ENCODE measurements around the gene GHRH. TPM values are rescaled to one million over a fixed set of nuclear protein-coding genes. Genes with fewer than 3 reads are reported as not detected.

Gene GHRH
- total RNA-seq, 1 experiment from 2014 or later, result not detected

- TF ChIP-seq CTCF (conservative IDR thresholded peaks at IDR 0.05), result no peak
- Histone ChIP-seq H4K8ac (replicated peaks; ENCODE audit: insufficient read length, low read depth, low read length) (no peak overlapping the region), H2BK15ac (ENCODE audit: low read depth, low read length) (no peak overlapping the region), H2AFZ (ENCODE audit: low read length) (no peak overlapping the region), H3K27ac (ENCODE audit: insufficient read length, low read depth, low read length) (no peak overlapping the region), H3K14ac (ENCODE audit: insufficient read depth, low read length) (no peak overlapping the region), H2AK5ac (ENCODE audit: insufficient read length, low read length) (no peak overlapping the region), H3K23ac (ENCODE audit: insufficient read length, low read depth, low read length) (no peak overlapping the region), H2BK20ac (ENCODE audit: low read depth, low read length, poor library complexity, severe bottlenecking) (no peak overlapping the region), H2BK120ac (ENCODE audit: low read depth, low read length, poor library complexity, severe bottlenecking) (no peak overlapping the region), H3K79me1 (ENCODE audit: insufficient read depth, low read depth, low read length, poor library complexity, severe bottlenecking) (peaks cover 5% of the 10 kb centered on the region), H4K5ac (ENCODE audit: insufficient read length, low read depth, low read length) (no peak overlapping the region), H4K91ac (ENCODE audit: insufficient read length, low read depth, low read length) (no peak overlapping the region), H3K23me2 (ENCODE audit: insufficient read length, low read depth, low read length, poor library complexity, severe bottlenecking) (no peaks in the 10 kb centered on the region), H3K27me3 (ENCODE audit: insufficient read depth, low read length) (no peaks in the 10 kb centered on the region), H3K4me1 (ENCODE audit: insufficient read depth, low read length) (0 out of 2 replicates have a peak, but pooled peaks cover 2% of the 10 kb centered on the region), H3K4ac (ENCODE audit: low read depth, low read length) (no peak overlapping the region), H3K79me2 (ENCODE audit: insufficient read depth, low read length) (no peaks in the 10 kb centered on the region), H3K18ac (ENCODE audit: insufficient read length, low read depth, low read length) (no peak overlapping the region), H3K9me3 (ENCODE audit: control insufficient read depth, low read depth, low read length) (no peaks in the 10 kb centered on the region), H3K4me2 (ENCODE audit: insufficient read depth, insufficient read length, low read length) (no peak overlapping the region), H3K9ac (ENCODE audit: extremely low read depth, insufficient read length, low read length) (no peak overlapping the region), H4K20me1 (ENCODE audit: control insufficient read depth, insufficient read depth, insufficient read length) (no peaks in the 10 kb centered on the region), H2BK12ac (ENCODE audit: insufficient read length, low read depth, low read length) (no peak overlapping the region), H2BK5ac (ENCODE audit: insufficient read length, low read length) (no peak overlapping the region), H3K56ac (ENCODE audit: insufficient read length, low read depth, low read length) (no peak overlapping the region), H3T11ph (ENCODE audit: low read length) (no peak overlapping the region)
- Mint-ChIP-seq H3K9me3 (no peaks in the 10 kb centered on the region), H3K36me3 (ENCODE audit: insufficient read depth in 1 of 3, low read depth in 3 of 3) (peaks cover 31 to 72% (median 62%) of the 10 kb centered on the region in 3 experiments), H3K4me1 (peaks cover 37 to 38% of the 10 kb centered on the region in 2 experiments), H3K27me3 (ENCODE audit: low read depth) (no peaks in the 10 kb centered on the region), H3K27ac (peak overlapping the region in 2 of 3 experiments; percentile 81 to 85; a peak in 3 of 7 replicates), H3K4me3 (no peak overlapping the region)
- no peak for DNase-seq
Measured at GRCh38 chr20:37223053-37223452, 38.6 kb downstream of the GHRH start.
